GM13976 (cell line): ENCODE measurements around the gene CHN1.
A peak's percentile ranks its signal among the peaks of the same experiment; 100 is the strongest.

Experiments
- DNase-seq: peaks from one replicate; pipeline ENCODE4 v3.0.0; 2012; ENCODE audit warnings: low spot score
- CTCF ChIP-seq: IDR thresholded peaks from 2 replicates; pipeline ENCODE4 v1.5.1; 2012; ENCODE audit warnings: borderline replicate concordance, mild to moderate bottlenecking; ENCODE audit not compliant: insufficient read depth; ENCODE audit errors: extremely low read depth, missing control alignments, control extremely low read depth
- in situ Hi-C: fragments of 300-500 bp; cut with MboI; formaldehyde crosslinking; loops from one replicate; pipeline ENCODE4 v1.12.0; 2022; ENCODE audit warnings: low sequenced_read_pairs, mixed read lengths, inconsistent platforms; ENCODE audit not compliant: unreplicated experiment

Gene CHN1

GRCh38 chr2:174760845-174761473 is 244.2 kb downstream of the CHN1 start:
- DNase-seq, result no peak
- no peak for TF ChIP-seq CTCF
- in situ Hi-C loops, result loop anchor here (25.0 kb wide), 1 partner anchor 226 kb away; no protein-coding TSS in a partner anchor

- in situ Hi-C loops, result loop anchor here (25.0 kb wide), 1 partner anchor 228 kb away; no protein-coding TSS in a partner anchor
- no peak for TF ChIP-seq CTCF
- DNase-seq, result no peak
Observed at GRCh38 chr2:174759381-174760065, 245.7 kb downstream of the CHN1 start.

- in situ Hi-C loops, result loop anchor here (25.0 kb wide), 1 partner anchor 231 kb away; no protein-coding TSS in a partner anchor
- no peak for TF ChIP-seq CTCF
- no peak for DNase-seq
Observed at GRCh38 chr2:174756743-174757142, 248.4 kb downstream of the CHN1 start.

- no peak for TF ChIP-seq CTCF
- in situ Hi-C loops, result loop anchor here (25.0 kb wide), 1 partner anchor 234 kb away; no protein-coding TSS in a partner anchor
Observed at GRCh38 chr2:174753038-174753633, 252.0 kb downstream of the CHN1 start.

GRCh38 chr2:174752403-174753037 is 252.7 kb downstream of the CHN1 start:
- peak; percentile 55 for DNase-seq
- in situ Hi-C loops, result loop anchor here (25.0 kb wide), 1 partner anchor 235 kb away; no protein-coding TSS in a partner anchor
- no peak for TF ChIP-seq CTCF

More at GRCh38 chr2:174753038-174753633, 252.0 kb downstream of the CHN1 start:
- no peak for DNase-seq

- DNase-seq, result no peak
- TF ChIP-seq CTCF, result no peak
Observed at GRCh38 chr2:174750923-174751441, 254.2 kb downstream of the CHN1 start.

More at GRCh38 chr2:174750923-174751441, 254.2 kb downstream of the CHN1 start:
- in situ Hi-C loops, result loop anchor here (25.0 kb wide), 1 partner anchor 236 kb away; no protein-coding TSS in a partner anchor
